OCI-LY1 (cell line): ENCODE data around the gene SAA2.

Source experiments
- CTCF ChIP-seq: fragments of 200-600 bp; sonication (generic), shearing (Covaris generic); IDR thresholded peaks from 2 replicates; pipeline ENCODE4 v1.5.1; 2017; ENCODE audit warnings: mild to moderate bottlenecking, antibody characterized with exemption, low read length, moderate library complexity, mixed read lengths
- EZH2 ChIP-seq: fragments of 200-600 bp; sonication (generic), shearing (Covaris generic); IDR thresholded peaks from 2 replicates; pipeline ENCODE4 v1.8.0; 2017; ENCODE audit warnings: borderline replicate concordance, mixed run types, mild to moderate bottlenecking, antibody characterized with exemption, low read length, moderate library complexity, mixed read lengths

DNA sequence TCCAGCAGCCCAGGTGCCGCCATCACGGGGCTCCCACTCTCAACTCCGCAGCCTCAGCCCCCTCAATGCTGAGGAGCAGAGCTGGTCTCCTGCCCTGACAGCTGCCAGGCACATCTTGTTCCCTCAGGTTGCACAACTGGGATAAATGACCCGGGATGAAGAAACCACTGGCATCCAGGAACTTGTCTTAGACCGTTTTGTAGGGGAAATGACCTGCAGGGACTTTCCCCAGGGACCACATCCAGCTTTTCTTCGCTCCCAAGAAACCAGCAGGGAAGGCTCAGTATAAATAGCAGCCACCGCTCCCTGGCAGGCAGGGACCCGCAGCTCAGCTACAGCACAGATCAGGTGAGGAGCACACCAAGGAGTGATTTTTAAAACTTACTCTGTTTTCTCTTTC, 17.5 kb upstream of the SAA2 start, which contains the start of gene SAA1:
- TF ChIP-seq CTCF = no peak
- no peak for TF ChIP-seq EZH2
